CD4-positive, alpha-beta T cell treated with Interleukin-1 beta for 1 hour (primary cell): ENCODE results near the gene PPP1R14C.

Source experiments
- DNase-seq, 2 donors: peaks; one replicate each; pipeline ENCODE4 v3.0.0-alpha.2; 2020 to 2022

Gene PPP1R14C

DNA sequence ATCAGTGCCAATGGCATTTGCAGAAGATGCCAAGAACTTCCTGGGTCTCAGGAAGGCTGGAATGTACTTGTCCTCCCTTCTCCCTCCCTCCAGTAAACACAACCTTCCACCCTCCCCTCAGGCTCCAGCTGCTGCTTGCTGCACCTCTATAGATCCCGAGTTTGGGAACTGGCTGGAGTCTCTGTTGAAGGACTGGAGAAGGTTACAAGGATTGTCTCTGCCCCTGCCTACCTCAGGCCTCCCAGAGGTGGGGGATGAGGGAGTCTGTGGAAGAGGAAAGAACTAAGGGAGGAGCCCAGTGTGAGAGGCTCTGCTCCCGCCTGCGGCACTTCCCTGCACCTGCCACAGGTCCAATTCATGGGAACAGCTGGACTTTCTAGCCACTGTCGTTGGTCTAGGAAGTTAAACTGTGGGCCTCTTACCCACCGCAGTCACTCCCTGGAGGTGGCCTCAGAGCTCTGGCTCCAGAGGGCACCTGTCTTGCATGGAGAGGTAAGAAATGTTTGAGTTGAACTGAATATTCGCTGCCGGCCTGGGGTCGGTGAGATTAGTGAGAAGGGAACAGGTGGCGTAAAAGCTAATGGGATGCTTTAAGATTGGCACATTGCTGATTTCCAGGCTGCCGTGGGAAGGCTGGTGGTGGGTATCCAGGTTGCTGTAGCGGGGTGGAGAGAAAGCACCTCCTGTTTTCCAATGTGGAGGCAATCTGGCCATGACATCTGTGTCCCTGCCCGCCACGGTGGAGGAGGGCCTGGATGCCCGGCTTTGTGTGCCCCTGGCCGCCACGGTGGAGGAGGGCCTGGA, 54.3 kb downstream of the PPP1R14C start:
- DNase-seq, result no peak

DNA sequence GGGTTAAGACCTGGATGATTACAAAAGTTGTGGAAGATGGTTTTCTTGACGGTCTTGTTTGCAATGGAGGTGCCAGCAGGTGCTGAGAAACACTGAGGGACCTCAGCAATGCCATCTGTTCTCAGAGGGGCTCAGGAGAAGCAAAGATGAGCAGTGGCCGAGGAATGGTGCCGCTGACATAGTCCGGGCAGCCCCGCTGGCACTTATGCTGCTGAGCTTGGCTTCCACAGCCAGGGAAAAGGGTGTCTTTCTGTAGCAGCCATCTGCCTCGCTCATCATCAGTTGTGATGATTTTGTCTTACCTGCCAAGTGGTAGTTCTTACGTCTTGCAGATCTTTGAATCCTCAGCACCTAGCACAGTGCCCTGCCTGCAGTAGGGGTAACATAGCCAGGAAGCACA, 55.7 kb downstream of the PPP1R14C start:
- no peak for DNase-seq

DNA sequence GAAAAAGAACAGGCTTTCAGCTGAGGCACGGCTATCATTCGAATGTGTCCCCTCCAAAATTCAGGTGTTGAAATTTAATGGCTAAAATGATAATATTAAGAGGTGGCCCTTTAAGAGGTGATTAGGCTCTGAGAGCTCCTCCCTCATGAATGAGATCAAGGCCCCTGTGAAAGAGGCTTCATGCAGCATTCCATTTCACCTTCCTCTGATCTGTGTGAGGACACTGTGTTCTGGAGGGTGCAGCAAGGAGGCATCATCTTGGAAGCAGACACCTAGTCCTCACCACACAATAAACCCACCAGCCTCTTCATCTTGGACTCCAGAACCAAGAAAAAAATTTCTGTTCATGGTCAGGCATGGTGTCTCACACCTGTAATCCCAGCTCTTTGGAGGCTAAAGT, 56.4 kb downstream of the PPP1R14C start:
- DNase-seq, result no peak

DNA sequence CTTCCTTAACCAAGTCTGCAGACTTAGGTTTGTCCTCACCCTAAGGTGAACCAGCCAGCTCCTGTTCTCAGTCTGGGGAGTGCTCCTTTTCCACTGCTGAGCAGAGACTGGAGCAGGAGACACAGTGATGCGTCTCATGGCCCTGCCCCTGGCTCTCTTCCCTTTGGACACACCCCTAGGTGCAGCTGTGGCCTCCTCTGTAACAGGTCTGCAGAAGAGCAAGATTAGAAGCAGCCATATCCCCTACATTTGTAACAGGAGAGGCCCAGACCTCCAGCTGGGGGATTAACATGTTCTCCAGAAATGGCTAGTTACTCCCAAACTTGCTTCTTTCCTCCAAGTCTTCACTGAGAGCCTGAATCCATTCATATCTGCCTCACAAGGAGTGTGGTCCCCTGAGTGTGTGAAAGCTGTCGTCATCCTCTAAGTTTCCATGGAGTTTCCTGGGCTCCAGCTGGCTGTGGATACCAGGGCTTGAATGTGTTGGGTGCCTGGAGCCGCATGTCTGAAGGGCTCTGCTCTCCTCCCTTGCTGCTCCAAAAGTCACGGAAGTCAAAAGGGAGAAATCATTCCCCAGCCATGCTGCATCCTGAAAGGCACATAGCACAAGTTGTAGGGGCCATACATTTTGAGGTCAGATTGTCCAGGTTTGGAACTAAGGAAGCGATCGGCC, 57.7 kb downstream of the PPP1R14C start:
- no peak for DNase-seq

DNA sequence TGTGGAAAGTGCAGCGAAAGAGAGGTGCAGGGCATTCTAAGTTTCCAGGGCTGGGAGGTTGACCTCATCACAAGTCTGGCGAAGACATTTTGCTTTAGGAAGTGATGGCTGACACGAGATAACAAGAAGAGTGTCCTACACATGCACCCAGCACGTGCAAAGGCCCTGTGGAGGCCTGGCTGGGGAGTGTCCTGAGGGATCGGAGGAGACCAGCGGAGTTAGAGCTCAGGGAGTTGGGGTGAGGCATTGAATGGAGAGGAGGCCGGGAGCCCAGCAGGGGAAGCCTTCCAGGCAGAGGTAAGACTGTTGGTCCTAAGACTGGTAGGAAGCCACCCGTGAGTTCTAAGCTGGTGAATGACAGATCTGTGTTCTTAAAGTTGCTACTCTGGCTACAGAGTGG, 58.4 kb downstream of the PPP1R14C start:
- DNase-seq, result no peak

DNA sequence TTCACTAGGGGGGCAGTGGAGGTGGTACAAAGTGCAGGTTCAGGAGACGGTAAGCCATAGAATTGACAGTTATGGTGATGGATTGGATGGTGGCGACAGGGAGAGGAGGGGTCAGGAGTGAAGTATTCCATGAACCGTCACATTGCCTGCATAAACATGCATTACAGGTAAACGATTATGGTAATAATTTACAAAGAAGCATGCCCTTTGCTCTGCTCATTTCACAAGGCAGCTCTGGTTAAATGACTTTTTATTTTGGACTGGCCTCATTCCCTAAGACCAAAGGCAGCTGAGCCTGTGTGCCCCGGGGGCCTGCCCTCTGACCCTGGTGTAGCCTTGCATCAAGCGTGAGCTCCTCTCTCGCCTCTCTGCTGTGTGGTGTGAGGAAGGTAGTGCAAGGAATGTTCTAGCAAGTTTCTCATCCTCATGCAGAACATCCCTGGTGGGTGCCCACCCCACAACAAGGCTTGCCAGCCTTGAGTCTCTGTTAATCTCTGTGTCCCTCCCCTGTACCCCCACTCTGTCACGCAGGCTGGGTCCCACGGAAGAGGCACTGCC, 59.0 kb downstream of the PPP1R14C start:
- DNase-seq, result no peak

DNA sequence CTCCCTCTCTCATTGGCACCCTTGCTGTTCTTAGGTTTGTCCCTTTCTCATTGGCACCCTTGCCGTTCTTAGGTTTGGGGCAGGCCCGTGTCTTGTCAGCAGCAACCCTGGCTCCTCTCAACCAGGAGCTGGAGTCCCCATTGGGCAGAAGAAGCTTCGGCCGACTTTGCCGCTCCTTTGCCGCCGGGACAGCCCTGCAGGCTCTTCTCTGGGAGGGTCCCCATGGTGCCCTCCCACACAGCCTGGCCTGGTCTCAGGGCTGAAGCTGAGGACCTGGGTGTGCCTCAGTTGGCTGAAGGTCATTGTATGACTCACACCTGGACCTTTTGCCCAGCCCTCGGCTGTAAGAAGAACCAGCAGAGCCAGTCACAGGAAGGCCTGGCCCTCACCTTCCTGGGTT, 59.6 kb downstream of the PPP1R14C start:
- no peak for DNase-seq

DNA sequence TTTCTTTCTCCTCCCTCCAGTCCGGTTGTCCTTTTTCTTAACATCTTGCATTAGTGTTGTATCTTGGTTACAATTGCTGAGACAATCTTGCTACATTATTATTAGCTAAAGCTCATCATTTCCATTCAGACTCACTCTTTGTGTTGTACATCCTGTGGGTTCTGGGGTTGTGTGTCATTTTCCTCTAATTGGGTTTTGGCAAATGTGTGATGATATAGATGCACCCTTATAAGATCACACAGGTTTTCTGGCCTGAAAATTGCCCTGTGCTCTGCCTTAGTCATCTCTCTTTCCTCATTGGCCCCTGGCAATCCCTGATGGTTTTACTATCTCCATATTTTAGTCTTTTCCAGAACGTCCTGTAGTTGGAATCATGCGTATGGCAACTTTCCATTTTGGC, 60.1 kb downstream of the PPP1R14C start:
- no peak for DNase-seq

DNA sequence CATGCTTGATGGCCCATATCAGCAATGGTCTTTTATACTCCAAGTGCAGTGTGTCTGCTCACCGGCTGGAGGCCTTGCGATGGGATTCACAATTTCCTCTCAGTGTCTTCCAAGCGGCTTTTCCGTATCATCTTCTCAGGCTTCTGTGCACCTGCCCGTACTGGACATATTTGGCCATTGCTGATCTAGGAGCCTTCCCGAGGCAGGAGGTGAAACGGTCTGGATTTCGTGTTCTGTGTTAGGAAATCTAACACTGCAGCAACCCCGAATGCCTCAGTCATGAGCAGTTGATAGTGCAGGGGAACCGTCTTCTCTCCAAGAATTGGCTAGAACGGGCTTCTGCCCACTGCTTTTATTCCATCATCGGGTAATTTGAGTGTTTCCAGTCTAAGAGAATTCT, 60.5 kb downstream of the PPP1R14C start:
- DNase-seq, result no peak

DNA sequence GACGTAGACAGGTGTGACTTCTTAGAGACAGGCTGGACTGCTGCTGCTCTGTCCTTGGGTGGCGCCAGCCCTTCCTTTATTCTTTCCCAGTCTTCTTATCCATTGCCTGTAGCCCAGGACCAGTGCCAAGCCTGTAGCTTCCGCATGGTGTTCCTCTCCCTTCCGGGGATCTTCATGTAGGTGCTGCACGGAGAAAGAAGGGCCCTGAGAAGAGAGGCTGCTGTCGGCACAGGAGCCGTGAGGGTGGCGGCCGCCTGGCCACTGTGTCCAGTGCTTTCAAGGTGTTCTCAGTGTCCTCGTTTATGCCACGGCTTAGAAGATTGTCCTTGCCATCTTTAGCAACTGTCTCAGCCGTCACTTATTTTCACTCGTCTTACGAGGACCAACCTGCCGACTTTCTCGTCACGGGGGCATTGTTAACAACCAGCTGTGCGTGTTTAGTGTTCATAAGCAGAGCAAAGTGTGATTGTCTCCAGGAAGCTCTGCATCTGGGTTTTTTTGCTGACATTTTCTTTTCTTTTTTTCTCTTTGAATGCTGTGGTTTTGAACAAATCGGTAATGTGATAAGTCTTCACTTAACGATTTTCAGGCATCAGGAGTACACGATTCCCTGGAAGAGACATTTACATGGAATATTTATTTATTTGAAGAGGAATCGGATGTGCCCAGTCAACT, 61.2 kb downstream of the PPP1R14C start:
- DNase-seq, result no peak

DNA sequence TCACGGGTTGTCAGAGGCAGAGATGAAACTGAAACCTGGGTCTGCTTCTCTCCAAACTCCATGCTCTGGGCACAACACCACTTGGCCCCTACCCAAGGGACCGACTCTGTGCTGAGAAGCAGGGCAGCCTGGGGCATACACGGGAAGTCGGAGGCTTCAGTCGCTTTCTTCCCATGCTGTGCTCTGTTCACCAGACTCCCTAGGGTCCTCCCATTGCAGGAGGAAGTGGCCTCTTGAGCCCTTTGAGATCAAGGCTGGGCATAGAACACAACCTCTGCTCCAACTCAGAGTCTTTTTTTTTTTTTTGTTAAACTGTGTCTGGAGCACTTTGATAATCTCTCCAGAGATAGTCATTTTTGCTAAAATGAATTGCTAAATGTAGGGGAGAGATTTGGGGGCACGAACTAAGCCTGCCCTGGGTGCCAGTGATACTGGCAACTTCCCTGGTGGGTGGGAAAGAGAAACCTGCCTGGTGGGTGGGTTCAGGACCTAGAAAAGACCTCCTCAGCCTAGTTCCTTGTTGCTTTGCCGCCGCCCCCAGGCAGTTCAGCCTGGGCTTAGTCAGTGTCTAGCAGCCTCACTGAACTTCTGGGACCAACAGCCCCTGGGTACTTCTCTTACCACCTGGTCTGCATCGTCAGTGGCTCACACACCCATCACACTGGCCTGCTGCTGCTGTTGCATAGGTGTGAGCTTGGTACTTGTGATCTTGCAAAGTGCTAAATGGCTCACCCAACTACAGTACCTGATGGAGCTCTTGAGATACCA, 62.0 kb downstream of the PPP1R14C start:
- no peak for DNase-seq

DNA sequence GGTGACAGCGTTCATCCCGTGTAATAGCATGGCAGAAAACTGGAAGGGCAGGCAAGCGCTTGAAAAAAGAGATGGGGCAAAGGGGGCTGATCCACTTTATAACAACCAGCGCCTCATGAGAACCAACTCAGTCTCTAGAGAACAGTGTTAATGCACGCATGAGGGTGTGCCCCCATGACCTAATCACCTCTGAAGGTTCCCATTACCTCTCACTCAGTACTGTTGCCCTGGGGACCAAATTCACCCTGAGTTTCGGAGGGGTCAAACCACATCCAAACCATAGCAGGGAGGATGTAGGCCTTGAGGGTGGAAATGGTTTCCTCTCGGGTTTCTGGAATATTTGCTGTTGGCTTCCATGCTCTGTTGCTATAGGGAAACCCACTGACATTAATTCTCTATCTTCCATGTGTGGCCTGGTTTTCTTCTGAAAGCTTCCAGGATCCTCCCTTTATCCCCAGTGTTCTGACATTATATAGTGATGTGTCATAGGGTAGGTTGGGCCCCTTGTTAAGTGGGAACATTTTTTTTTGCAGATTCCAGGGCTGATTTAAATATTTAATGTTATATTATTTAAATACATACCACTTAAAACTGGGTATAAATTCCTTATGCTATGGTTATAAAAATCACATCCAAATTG, 65.2 kb downstream of the PPP1R14C start:
- DNase-seq, result no peak

DNA sequence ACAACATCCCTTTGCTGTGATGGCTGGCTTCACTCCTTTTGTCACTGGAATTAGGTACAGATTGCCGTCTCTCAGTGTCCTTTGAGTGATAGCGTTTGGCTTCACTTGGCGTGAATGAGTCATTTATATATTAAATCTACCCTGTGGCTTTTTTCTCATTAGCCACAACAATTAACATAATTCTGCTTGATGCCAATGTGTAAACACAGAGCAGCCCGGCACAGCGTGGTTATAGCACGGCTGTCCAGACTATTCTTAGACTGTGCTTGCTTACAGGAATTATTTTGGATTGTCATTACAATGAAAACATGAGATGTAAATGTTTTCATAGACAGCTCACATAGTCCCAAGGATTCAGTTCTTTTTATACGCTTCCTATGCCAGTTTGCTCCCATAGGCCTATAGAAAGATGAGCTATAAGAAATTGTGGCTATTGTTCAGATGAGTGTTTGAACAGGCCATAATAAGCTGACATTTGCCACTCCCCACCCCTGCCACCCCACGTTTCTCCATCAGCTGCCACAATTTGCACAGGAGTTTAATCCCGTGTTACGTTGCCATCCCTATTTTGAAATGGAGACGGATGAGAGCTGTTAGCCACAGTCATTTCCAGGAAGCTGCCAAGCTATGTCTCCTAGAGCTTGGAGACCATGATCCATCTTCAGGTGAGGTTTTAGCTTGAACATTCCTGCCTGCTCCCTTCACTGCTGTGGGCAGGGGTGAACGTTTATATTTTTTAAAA, 65.9 kb downstream of the PPP1R14C start:
- no peak for DNase-seq

DNA sequence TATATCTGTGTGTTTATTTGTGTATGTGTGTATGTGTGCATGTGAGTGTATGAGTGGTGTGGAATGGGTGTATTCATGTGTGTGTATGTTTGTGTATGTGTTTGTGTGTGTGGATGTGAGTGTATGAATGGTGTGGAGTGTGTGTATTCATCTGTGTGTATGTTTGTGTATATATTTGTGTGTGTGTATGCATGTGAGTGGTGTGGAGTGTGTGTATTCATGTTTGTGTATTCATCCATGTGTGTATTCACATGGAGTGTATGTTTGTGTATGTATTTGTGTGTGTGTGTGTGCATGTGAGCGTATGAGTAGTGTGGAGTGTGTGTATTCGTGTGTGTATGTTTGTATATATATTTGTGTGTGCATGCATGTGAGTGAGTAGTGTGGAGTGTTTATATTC, 66.6 kb downstream of the PPP1R14C start:
- no peak for DNase-seq

DNA sequence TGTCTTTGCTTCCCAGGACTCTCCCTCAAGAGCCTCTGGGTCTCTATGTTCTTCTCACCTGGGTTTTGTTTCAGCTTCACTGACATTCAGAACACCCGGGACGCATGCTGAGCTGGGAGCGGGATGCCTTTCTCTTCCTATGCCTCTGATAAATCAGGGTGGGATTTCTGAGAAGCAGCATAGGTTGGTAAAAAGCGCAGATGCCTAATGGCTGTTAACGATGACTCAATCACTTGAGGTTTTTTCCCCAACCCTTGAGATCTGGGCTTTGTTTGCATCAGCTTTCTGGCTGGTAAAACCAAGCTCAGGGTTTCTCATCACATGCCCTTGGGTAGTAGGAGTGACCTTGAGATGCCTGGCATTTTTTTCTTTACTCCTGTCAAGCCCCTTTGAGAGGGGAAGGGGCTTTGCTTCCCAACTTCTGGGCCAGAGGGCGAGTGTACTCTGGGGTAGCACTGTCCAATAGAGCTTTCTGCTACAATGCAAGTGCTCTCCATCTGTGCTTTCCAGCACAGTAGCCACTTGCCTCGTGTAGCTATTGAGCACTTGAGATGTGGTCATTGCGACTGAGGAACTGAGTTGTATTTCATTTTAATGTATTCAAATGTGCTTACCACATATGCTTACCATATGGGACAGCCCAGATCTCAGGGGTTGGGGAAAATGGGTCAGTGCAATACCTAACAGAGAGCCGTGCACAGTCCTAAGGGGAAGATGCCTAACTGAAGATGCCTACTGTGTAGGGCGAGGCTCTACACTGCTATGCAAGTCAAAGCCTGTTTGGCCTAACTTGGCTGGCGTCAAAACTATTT, 69.1 kb downstream of the PPP1R14C start:
- DNase-seq, result no peak

DNA sequence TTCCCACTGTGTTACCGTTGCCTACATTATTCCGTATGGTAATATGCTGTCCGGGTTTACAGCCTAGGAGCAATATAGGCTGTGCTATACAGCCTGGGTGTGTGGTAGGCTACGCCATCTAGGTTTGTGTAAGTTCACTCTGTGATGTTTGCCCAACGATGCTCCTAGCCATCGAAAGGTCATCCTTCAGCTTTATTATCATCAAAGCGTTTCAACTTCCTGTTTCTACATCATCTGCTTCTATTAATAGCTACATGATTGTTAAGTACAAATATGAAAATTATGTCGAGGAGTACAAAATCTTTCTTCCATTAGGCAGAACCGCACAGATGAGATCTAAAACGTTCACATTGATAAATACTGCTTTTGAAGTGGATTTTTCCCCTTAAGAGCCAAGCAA, 69.9 kb downstream of the PPP1R14C start:
- no peak for DNase-seq

DNA sequence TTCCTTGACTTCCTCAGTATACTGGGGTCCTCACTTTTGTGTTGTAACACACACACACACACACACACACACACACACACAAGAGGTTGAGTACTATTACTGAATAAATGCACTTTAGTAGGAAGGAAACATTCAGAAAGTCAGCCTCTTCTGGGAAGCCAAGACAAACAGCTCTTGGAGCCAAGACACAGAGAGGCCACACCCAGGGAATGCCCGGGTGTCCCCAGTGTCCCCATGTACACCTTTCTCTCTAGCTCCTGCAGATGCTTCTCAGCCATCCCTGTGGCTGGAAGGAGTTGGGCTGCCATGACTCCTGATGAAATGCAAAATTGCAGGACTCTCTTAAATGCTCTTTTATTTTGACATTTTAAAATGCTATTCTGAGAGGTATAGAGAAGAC, 70.5 kb downstream of the PPP1R14C start:
- DNase-seq, result no peak

DNA sequence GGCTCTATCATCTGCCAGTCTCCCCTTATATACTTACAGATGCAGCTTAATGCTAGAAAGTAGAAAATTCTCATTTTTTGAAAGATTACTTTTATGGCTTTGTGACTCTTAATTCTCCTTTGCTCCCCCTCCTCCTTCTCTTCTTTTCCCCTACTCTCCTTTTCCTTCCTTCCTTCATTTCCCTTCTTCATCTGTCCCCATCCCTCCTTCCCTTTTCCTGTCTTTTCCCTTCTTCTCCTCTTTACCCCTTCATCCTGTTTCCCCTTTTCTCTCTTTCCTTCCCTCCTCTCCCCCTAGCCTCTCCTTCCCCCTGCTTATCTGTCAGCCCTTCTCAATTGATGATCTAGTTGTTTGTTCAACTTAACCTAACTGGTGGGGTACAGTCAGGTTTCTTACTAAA, 71.5 kb downstream of the PPP1R14C start:
- no peak for DNase-seq

DNA sequence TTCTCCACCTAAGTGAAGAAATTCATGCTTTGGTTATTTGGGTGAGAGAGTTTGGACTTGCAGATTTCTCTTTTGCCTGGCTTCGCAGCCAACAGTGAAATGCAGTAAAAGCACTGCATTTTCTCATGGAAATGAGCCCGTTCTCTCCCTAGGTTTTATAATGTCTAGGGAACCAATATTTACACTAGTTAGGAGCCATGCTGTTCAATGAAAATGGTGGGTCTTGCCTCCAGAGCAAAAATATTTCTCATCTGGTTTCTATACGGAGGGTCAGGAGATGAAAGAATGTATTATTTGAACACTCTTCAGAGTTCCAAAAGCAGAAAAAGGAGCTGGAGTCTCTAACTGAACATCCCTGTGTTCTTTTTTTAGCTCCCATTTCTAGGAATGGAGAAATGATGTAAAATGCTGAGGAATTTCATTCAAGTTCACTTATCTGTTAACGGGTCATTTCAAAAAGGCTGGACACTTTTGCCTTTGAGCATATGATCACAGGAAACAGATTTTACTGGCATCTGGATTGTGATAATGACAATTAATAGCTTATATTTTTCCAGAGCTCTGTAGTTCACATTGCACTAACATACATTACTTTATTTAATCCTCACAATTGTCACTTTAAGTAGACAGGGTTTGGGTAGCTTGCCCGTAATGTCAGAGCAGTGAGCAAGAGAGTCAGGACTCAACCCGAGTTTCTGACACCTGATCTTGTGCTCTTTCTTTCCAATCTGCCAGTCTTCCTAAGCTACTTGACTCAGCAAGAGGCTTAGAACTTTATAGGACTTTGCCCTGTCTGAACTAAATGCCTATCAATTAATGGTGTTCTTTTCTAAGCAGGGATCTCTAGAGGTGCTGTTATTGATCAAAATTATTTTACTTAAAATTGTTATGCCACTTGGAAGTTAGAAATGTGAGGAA, 78.0 kb downstream of the PPP1R14C start:
- DNase-seq, result no peak

DNA sequence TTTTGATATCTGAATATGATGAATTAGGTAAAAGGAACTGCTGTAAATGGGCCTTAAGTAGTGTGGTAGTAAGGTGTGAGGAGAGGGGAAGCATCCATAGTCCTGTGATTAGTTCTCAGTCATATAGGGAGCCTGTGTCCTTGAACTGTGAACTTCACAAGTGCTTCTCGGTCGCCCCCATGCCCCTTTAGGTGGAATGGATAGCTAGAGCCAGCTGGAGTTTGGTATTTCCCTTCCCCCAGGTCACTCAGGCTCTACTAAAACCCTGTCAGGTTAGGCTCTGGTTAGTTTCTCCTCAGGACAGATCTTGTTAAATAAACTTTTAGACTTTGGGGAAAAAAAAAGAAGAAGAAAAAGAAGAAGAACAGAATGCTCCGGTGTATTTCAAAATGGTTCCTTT, 82.0 kb downstream of the PPP1R14C start:
- no peak for DNase-seq
